Retinal pigment epithelial cell (primary cell): ENCODE data around the gene NT5DC1.

ENCODE experiments used
- DNase-seq: peaks from one replicate; pipeline ENCODE4 v3.0.0-alpha.2; 2010; ENCODE audit warnings: low read depth
- H3K4me3 ChIP-seq: 2 replicates; pipeline ENCODE4 v1.5.1; 2011; ENCODE audit warnings: mild to moderate bottlenecking, low read length, control low read depth, moderate library complexity
- TF ChIP-seq, protein P1 (sequence below): conservative IDR thresholded peaks from 2 replicates; pipeline ENCODE4 v1.5.1; 2011; ENCODE audit warnings: low read depth, low read length, control low read depth, inconsistent platforms

NT5DC1 gene

DNA sequence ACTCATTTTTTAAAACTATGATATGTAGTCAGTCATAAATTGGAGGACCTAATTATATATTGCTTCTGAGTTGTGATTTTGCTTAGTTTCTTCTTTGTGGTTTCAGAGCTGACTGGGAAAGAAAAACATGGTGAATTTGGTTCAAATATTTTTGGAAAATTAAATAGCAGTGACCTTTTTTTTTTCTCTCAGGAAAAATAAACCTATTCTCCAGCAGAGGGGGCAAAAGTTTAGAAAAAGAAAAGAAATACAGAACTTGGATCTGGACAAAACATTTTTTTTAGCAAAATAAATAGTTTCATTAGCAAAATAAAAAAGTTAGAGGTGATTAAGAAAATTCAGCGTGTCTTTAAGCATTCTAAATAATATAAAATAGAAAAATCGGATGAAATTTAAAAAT is 15.1 kb downstream of the NT5DC1 start:
- DNase-seq: no peak
- no peak overlapping the region for H3K4me3 ChIP-seq
- TF ChIP-seq, protein P1, sequence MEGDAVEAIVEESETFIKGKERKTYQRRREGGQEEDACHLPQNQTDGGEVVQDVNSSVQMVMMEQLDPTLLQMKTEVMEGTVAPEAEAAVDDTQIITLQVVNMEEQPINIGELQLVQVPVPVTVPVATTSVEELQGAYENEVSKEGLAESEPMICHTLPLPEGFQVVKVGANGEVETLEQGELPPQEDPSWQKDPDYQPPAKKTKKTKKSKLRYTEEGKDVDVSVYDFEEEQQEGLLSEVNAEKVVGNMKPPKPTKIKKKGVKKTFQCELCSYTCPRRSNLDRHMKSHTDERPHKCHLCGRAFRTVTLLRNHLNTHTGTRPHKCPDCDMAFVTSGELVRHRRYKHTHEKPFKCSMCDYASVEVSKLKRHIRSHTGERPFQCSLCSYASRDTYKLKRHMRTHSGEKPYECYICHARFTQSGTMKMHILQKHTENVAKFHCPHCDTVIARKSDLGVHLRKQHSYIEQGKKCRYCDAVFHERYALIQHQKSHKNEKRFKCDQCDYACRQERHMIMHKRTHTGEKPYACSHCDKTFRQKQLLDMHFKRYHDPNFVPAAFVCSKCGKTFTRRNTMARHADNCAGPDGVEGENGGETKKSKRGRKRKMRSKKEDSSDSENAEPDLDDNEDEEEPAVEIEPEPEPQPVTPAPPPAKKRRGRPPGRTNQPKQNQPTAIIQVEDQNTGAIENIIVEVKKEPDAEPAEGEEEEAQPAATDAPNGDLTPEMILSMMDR: peak; percentile 49

DNA sequence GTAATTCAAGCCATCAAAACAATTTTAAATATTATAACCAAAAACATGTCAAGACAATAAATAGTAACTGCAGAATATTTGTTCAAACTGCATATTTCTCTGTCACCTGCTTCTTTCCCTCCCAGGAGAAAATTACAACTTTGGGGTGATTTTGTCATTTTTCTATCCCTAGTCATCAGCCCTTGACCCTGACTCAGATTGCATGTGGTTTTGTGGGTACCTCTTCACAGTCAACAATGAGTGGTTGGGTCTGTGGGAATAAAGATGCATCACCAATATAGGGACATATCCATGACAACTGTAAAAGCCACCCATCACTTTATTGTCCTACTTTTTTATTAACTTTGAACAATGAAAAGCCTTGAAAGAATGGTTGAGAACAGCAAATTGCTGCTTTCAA is 18.0 kb downstream of the NT5DC1 start:
- no peak overlapping the region for H3K4me3 ChIP-seq
- no peak for DNase-seq
- TF ChIP-seq, protein P1: no peak

DNA sequence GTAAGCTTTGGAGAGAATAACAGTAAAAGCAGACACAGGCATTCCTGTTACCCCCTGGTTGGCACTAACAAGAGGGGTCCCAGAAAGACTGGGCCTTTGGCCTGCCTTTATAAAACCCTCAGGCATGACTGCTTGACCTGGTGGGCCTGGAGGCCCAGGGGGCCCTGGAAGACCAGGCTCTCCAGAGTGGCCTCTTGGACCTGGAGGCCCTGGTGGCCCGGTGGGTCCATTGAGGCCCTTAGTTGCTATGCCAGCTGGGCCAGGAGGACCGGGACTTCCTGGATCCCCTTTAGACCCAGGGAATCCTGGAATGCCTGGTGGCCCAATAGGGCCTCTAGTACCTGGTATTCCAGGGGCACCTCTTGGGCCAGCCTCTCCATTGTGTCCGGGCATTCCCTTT is 19.8 kb downstream of the NT5DC1 start:
- TF ChIP-seq, protein P1: no peak
- no peak for DNase-seq
- H3K4me3 ChIP-seq: no peak overlapping the region

DNA sequence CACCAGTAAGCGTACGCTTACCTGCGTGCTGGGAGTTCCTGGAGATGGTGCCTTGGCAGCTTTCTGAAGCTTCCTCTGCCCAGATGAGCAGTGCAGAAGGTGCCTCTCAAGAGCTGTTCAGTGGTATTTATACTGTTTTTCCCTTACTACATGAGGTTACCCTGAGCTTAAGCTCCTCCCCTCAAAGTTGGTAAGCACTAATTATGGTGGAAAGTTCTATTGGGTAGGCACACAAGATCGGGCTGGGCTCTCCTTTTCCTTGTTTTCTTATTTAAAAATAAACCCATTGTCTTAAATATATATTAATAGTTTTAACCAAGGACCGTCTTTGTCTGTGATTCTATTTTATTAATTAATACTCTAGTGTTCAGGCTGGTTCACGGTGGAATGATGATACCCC is 25.4 kb downstream of the NT5DC1 start, which contains the start of gene COL10A1:
COL10A1 (minus strand) TSS at position 101 of the 400 bp plus-strand sequence. CDS start 640 bp downstream, outside the sequence.
- no peak within 1 kb of the TSS for H3K4me3 ChIP-seq
- DNase-seq: no peak
- TF ChIP-seq, protein P1: no peak

DNA sequence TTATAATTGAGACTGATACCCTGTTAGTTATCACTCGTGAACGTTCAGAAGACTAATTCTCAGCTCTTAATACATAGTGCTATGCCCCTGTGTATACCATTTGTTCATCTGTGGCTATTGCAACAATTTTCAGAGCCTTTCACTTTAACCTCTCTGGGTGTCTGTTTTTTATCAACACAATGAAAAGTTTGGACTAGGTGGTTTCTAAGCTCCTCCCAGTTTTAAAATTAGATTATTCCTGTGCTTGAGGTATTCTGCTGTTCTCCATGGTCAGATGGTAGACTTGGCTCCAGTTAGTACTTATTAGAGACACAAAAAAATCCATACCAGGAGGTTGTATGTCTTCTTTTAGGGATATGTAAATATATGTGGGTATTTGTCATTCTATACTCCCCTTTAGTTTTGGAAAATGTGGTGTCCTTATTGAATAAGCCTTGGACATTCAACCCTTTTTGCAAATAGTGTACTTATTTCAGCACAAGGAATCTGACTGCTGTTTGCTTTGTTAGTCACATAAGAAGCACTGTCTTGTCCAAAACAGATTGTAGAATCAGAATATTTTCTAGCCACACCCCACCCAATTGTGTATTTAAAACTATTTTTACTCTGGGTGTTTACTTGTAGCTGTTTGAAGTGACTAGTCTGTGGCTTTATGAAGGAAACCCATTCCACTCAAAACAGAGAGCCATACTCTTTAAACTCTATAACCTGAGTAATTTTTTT is 27.3 kb downstream of the NT5DC1 start:
- TF ChIP-seq, protein P1: no peak
- no peak for DNase-seq
- no peak overlapping the region for H3K4me3 ChIP-seq

DNA sequence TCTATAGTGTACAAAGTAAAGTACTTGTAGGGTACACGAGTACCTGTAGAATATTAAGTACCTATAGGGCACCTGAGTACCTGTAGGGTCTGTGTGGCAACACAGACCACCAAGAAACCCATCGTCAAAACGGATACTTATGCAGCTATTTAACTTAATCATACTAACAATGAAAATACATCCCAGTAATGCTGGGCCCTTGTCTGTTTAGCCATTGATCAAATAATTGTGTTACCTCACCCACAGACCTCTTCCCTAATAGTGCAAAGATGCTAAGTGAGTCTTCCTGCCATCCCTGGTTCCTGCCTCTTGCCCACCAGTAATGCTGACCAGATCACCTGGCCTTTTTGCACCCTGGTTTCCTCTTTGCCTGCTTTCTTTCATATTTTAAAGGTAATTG is 32.8 kb downstream of the NT5DC1 start:
- no peak for DNase-seq
- no peak overlapping the region for H3K4me3 ChIP-seq
- TF ChIP-seq, protein P1: no peak

DNA sequence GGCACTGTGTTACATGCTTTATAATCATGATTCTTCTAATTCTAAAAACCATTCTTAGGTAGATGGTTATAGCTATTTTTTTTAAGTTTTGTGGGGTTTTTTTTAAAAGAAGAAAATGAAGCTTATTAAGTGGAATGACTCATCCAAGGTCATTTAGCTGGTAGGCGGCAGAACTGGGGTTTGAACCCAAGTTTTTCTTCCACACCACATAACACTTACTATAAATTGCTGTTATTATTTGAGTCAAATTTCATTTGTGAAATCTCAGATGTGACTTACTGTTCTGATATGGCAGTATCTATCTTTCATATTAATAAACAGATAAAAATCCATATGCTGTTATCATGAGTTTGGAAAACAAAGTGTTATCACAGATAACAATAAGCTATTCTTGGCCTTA is 35.7 kb downstream of the NT5DC1 start:
- H3K4me3 ChIP-seq: no peak overlapping the region
- TF ChIP-seq, protein P1: no peak
- no peak for DNase-seq
